LHCN-M2 (cell line): ENCODE results near the gene NCR3LG1. TPM values are rescaled to one million over a fixed set of nuclear protein-coding genes. Genes with fewer than 3 reads are reported as not detected.

Source experiments
- DNase-seq: peaks from one replicate; pipeline ENCODE4 v3.0.0-alpha.2; 2012; ENCODE audit warnings: low read depth
- total RNA-seq: library from RNA; depleted of rRNA; stranded (reverse); fragments of >200 nt; gene quantifications from 2 replicates; pipeline ENCODE4 v1.2.3, GENCODE V29; 2014

NCR3LG1 gene
- total RNA-seq, 1 experiment from 2014 or later, result 2.0 TPM

- no peak for DNase-seq
Observed at GRCh38 chr11:17369684-17370243, 18.2 kb downstream of the NCR3LG1 start.

- peak; percentile 50 for DNase-seq
Observed at GRCh38 chr11:17371614-17372013, 20.0 kb downstream of the NCR3LG1 start.

- DNase-seq, result no peak
Observed at GRCh38 chr11:17375547-17375946, 23.9 kb downstream of the NCR3LG1 start.

- no peak for DNase-seq
Observed at GRCh38 chr11:17376493-17376892, 24.9 kb downstream of the NCR3LG1 start.

- DNase-seq, result no peak
Observed at GRCh38 chr11:17378655-17379054, 27.1 kb downstream of the NCR3LG1 start.

GRCh38 chr11:17379383-17380180 lies 28.0 kb downstream of the NCR3LG1 start:
- no peak for DNase-seq

GRCh38 chr11:17381156-17381555 lies 29.6 kb downstream of the NCR3LG1 start:
- peak; percentile 55 for DNase-seq

GRCh38 chr11:17382046-17382728 lies 30.6 kb downstream of the NCR3LG1 start:
- no peak for DNase-seq

GRCh38 chr11:17383461-17383860 lies 31.9 kb downstream of the NCR3LG1 start:
- no peak for DNase-seq

- DNase-seq, result peak; percentile 77
Observed at GRCh38 chr11:17384002-17384511, 32.5 kb downstream of the NCR3LG1 start.

- DNase-seq, result no peak
Observed at GRCh38 chr11:17385492-17385891, 33.9 kb downstream of the NCR3LG1 start.

GRCh38 chr11:17385926-17386325 lies 34.3 kb downstream of the NCR3LG1 start:
- DNase-seq, result no peak

- peak; percentile 41 for DNase-seq
Observed at GRCh38 chr11:17386331-17387084, 34.9 kb downstream of the NCR3LG1 start.

GRCh38 chr11:17387254-17387653 lies 35.7 kb downstream of the NCR3LG1 start:
- DNase-seq, result no peak

- DNase-seq, result no peak
Observed at GRCh38 chr11:17387811-17388210, 36.2 kb downstream of the NCR3LG1 start.

- no peak for DNase-seq
Observed at GRCh38 chr11:17388609-17389210, 37.1 kb downstream of the NCR3LG1 start, which contains the start of gene KCNJ11. KCNJ11 (minus strand) TSS chr11:17388659; CDS start chr11:17388091, 568 bp downstream.

- peak; percentile 14 for DNase-seq
Observed at GRCh38 chr11:17389211-17389956, 37.8 kb downstream of the NCR3LG1 start.

GRCh38 chr11:17389957-17390649 lies 38.5 kb downstream of the NCR3LG1 start:
- DNase-seq, result no peak

GRCh38 chr11:17391493-17392355 lies 40.1 kb downstream of the NCR3LG1 start:
- no peak for DNase-seq
